ENCODE results near the gene LPCAT1. TPM values are rescaled to one million over a fixed set of nuclear protein-coding genes. Genes with fewer than 3 reads are reported as not detected.

LPCAT1 gene
- total RNA-seq, 4 donors from 2014 or later = 10.4 to 13.2 (median 12.3) TPM

- DNase-seq (ENCODE audit: low spot score in 2 of 2) = peak in 1 of 2 donors; percentile 46
- 75 to 87% methylated on average over 1 to 2 of the region's 2 CpGs for WGBS, 2 donors
Measured at GRCh38 chr5:1435369-1435768, 88.4 kb downstream of the LPCAT1 start.

GRCh38 chr5:1432296-1432695, 91.5 kb downstream of the LPCAT1 start:
- TF ChIP-seq CTCF (IDR thresholded peaks at IDR 0.05) (no peak), POLR2A (IDR thresholded peaks at IDR 0.05) (no peak)
- 93 to 95% methylated on average over 15 of the region's 15 CpGs for WGBS, 2 donors
- intact Hi-C loops (cut with DNase I; ENCODE audit: low total_unique reads) = no loop called here
- no peak overlapping the region for H3K4me3 ChIP-seq (ENCODE audit: low read depth, poor library complexity, severe bottlenecking)
- DNase-seq (ENCODE audit: low spot score in 2 of 2) = peak in 1 of 2 donors; percentile 73

More at GRCh38 chr5:1435369-1435768, 88.4 kb downstream of the LPCAT1 start:
- intact Hi-C loops (cut with DNase I; ENCODE audit: low total_unique reads) = no loop called here
- H3K4me3 ChIP-seq (ENCODE audit: low read depth, poor library complexity, severe bottlenecking) = no peak overlapping the region
- TF ChIP-seq POLR2A (IDR thresholded peaks at IDR 0.05) (no peak), CTCF (IDR thresholded peaks at IDR 0.05) (no peak)

GRCh38 chr5:1431896-1432295, 91.9 kb downstream of the LPCAT1 start:
- WGBS, 2 donors = 88 to 89% methylated on average over 8 of the region's 8 CpGs
- DNase-seq (ENCODE audit: low spot score in 2 of 2) = no peak
- no peak overlapping the region for H3K4me3 ChIP-seq (ENCODE audit: low read depth, poor library complexity, severe bottlenecking)
- no peak for TF ChIP-seq POLR2A (IDR thresholded peaks at IDR 0.05)
- TF ChIP-seq CTCF (IDR thresholded peaks at IDR 0.05) = no peak
- intact Hi-C loops (cut with DNase I; ENCODE audit: low total_unique reads) = no loop called here

GRCh38 chr5:1431021-1431811, 92.5 kb downstream of the LPCAT1 start:
- WGBS, 2 donors = 88 to 94% methylated on average over 28 to 33 of the region's 33 CpGs
- no peak for TF ChIP-seq CTCF (IDR thresholded peaks at IDR 0.05)
- TF ChIP-seq POLR2A (IDR thresholded peaks at IDR 0.05) = no peak
- no peak overlapping the region for H3K4me3 ChIP-seq (ENCODE audit: low read depth, poor library complexity, severe bottlenecking)
- intact Hi-C loops (cut with DNase I; ENCODE audit: low total_unique reads) = no loop called here
- DNase-seq (ENCODE audit: low spot score in 2 of 2) = peak in 1 of 2 donors; percentile 81

GRCh38 chr5:1430121-1430795, 93.5 kb downstream of the LPCAT1 start:
- H3K4me3 ChIP-seq (ENCODE audit: low read depth, poor library complexity, severe bottlenecking) = no peak overlapping the region
- DNase-seq (ENCODE audit: low spot score in 2 of 2) = peak in 1 of 2 donors; percentile 52
- no peak for TF ChIP-seq POLR2A (IDR thresholded peaks at IDR 0.05)
- TF ChIP-seq CTCF (IDR thresholded peaks at IDR 0.05) = no peak
- intact Hi-C loops (cut with DNase I; ENCODE audit: low total_unique reads) = no loop called here
- WGBS, 2 donors = 87% methylated on average over 26 of the region's 26 CpGs

Data from lower leg skin (tissue), 4 donors.